H1 (cell line): ENCODE data around the gene SMIM44. TPM values are rescaled to one million over a fixed set of nuclear protein-coding genes. Genes with fewer than 3 reads are reported as not detected.

Experiments
- CTCF ChIA-PET: fragments of 300-600 bp; sonication (Branson Sonifier 250); formaldehyde crosslinking; loops from one replicate; lab custom pipeline; 2021; ENCODE audit not compliant: partially characterized antibody; lab: Charles Lee
- POLR2A ChIA-PET: fragments of 300-600 bp; sonication (Branson Sonifier 250); formaldehyde crosslinking; loops from one replicate; lab custom pipeline; 2021; ENCODE audit warnings: inconsistent platforms; ENCODE audit not compliant: partially characterized antibody; lab: Charles Lee
- DNase-seq, 2 experiments: peaks; one replicate each; pipeline versions ENCODE4 v3.0.0 to v3.0.0-alpha.2; 2010 to 2022; ENCODE audit warnings: low spot score in 2 of 2, low read depth in 1 of 2, mixed read lengths in 1 of 2
- FAIRE-seq: peaks from 2 replicates; lab custom pipeline; 2011; peaks lifted over from hg19 to GRCh38; lab: Jason Lieb, UNC
- H2AFZ ChIP-seq: 2 replicates; pipeline ENCODE4 v1.8.1; 2012; ENCODE audit warnings: low read length, inconsistent platforms
- H2AK5ac ChIP-seq: 2 replicates; pipeline ENCODE4 v1.6.1; 2013; ENCODE audit warnings: low read depth, low read length
- H2BK120ac ChIP-seq: replicated peaks from 2 replicates; pipeline ENCODE3; 2013; ENCODE audit warnings: low read depth, low read length, inconsistent platforms
- H2BK12ac ChIP-seq: 2 replicates; pipeline ENCODE4 v1.6.1; 2013; ENCODE audit warnings: low read depth, low read length
- H2BK15ac ChIP-seq: 2 replicates; pipeline ENCODE4 v1.6.1; 2013; ENCODE audit warnings: low read length
- H2BK20ac ChIP-seq: 2 replicates; pipeline ENCODE4 v1.6.1; 2013; ENCODE audit warnings: low read length
- H2BK5ac ChIP-seq: 2 replicates; pipeline ENCODE4 v1.6.1; 2013; ENCODE audit warnings: low read depth, low read length
- H3K14ac ChIP-seq: 2 replicates; pipeline ENCODE4 v1.6.1; 2013; ENCODE audit warnings: inconsistent platforms; ENCODE audit not compliant: insufficient read length
- H3K18ac ChIP-seq: 2 replicates; pipeline ENCODE4 v1.6.1; 2013; ENCODE audit warnings: low read length; ENCODE audit errors: extremely low read depth
- H3K23ac ChIP-seq: 2 replicates; pipeline ENCODE4 v1.6.1; 2013; ENCODE audit warnings: inconsistent platforms; ENCODE audit not compliant: insufficient read length
- H3K23me2 ChIP-seq: 2 replicates; pipeline ENCODE4 v1.6.1; 2013; ENCODE audit warnings: low read depth, low read length
- H3K27ac ChIP-seq: 2 replicates; pipeline ENCODE4 v1.6.1; 2011; ENCODE audit warnings: low read depth, low read length, inconsistent platforms
- H3K27me3 ChIP-seq, 4 experiments: replicated peaks in 1 of 4; 1 replicate in 1 of 4; 2 replicates in 3 of 4; pipeline versions ENCODE4 v1.6.1 to v1.8.1; 2011 to 2013; ENCODE audit warnings: low read length in 3 of 4, mild to moderate bottlenecking in 3 of 4, inconsistent platforms in 2 of 4, mixed read lengths in 2 of 4, moderate library complexity in 1 of 4; ENCODE audit not compliant: control insufficient read depth in 3 of 4, insufficient read depth in 3 of 4; ENCODE audit errors: extremely low read depth in 1 of 4
- H3K36me3 ChIP-seq, 4 experiments: 2 replicates each; pipeline versions ENCODE4 v1.6.1 to v1.8.1; 2011 to 2013; ENCODE audit warnings: mild to moderate bottlenecking in 4 of 4, low read length in 3 of 4, moderate library complexity in 2 of 4, control low read depth in 1 of 4, inconsistent platforms in 1 of 4; ENCODE audit not compliant: insufficient read depth in 4 of 4, control insufficient read depth in 2 of 4
- H3K4ac ChIP-seq: replicated peaks from 2 replicates; pipeline ENCODE3; 2013; ENCODE audit warnings: low read length, low read depth, mixed read lengths, inconsistent platforms; ENCODE audit not compliant: insufficient read length
- H3K4me1 ChIP-seq, 4 experiments: replicated peaks in 1 of 4; 1 replicate in 1 of 4; 2 replicates in 3 of 4; pipeline versions ENCODE4 v1.6.1 to v1.8.1; 2011 to 2013; ENCODE audit warnings: low read length in 3 of 4, inconsistent platforms in 2 of 4, mixed read lengths in 1 of 4; ENCODE audit not compliant: insufficient read depth in 4 of 4, control insufficient read depth in 3 of 4
- H3K4me2 ChIP-seq, 2 experiments: 2 replicates each; pipeline versions ENCODE4 v1.6.1 to v1.8.1; 2011 to 2013; ENCODE audit warnings: low read depth in 2 of 2, low read length in 2 of 2, control low read depth in 1 of 2, inconsistent platforms in 1 of 2, mild to moderate bottlenecking in 1 of 2; ENCODE audit not compliant: insufficient read depth in 1 of 2
- H3K4me3 ChIP-seq, 4 experiments: fragments of 200-600, 300-600 bp in 1 of 4; sonication (generic), shearing (Covaris generic), sonication (Bioruptor Twin) in 1 of 4; 2 replicates each; pipeline versions ENCODE4 v1.5.1 to v1.8.1; 2011 to 2016; ENCODE audit warnings: low read length in 4 of 4, low read depth in 3 of 4, control low read depth in 2 of 4, inconsistent platforms in 2 of 4, mild to moderate bottlenecking in 2 of 4, mixed read lengths in 1 of 4, moderate library complexity in 1 of 4; ENCODE audit not compliant: insufficient read depth in 2 of 4; ENCODE audit errors: extremely low read depth in 1 of 4
- H3K56ac ChIP-seq: replicated peaks from 2 replicates; pipeline ENCODE3; 2013; ENCODE audit warnings: low read depth, mild to moderate bottlenecking, mixed read lengths, low read length, inconsistent platforms; ENCODE audit not compliant: insufficient read length
- H3K79me1 ChIP-seq: 2 replicates; pipeline ENCODE4 v1.6.1; 2013; ENCODE audit warnings: low read depth, low read length, control low read depth
- H3K79me2 ChIP-seq, 2 experiments: 2 replicates each; pipeline versions ENCODE4 v1.6.1 to v1.8.1; 2012 to 2013; ENCODE audit warnings: low read length in 2 of 2, mild to moderate bottlenecking in 2 of 2, inconsistent platforms in 1 of 2; ENCODE audit not compliant: insufficient read depth in 2 of 2, control insufficient read depth in 1 of 2
- H3K9ac ChIP-seq, 4 experiments: replicated peaks in 1 of 4; 1 replicate in 1 of 4; 2 replicates in 3 of 4; pipeline versions ENCODE4 v1.6.1 to v1.8.1; 2011 to 2013; ENCODE audit warnings: low read depth in 3 of 4, low read length in 3 of 4, control low read depth in 2 of 4, mild to moderate bottlenecking in 2 of 4, moderate library complexity in 2 of 4, inconsistent platforms in 1 of 4; ENCODE audit errors: extremely low read depth in 1 of 4
- H3K9me3 ChIP-seq, 2 experiments: 2 replicates each; pipeline versions ENCODE4 v1.6.1 to v1.8.1; 2012 to 2013; ENCODE audit warnings: mild to moderate bottlenecking in 2 of 2, moderate library complexity in 2 of 2, control low read depth in 1 of 2, inconsistent platforms in 1 of 2, low read depth in 1 of 2, low read length in 1 of 2, mixed read lengths in 1 of 2; ENCODE audit not compliant: insufficient read depth in 2 of 2
- H4K20me1 ChIP-seq, 2 experiments: replicated peaks in 1 of 2; 2 replicates each; pipeline versions ENCODE3 to v1.8.1; 2011 to 2013; ENCODE audit warnings: inconsistent platforms in 2 of 2, low read length in 2 of 2, mild to moderate bottlenecking in 1 of 2; ENCODE audit not compliant: insufficient read depth in 2 of 2, control insufficient read depth in 1 of 2
- H4K5ac ChIP-seq: 2 replicates; pipeline ENCODE4 v1.6.1; 2013; ENCODE audit warnings: low read length, low read depth, mixed read lengths, inconsistent platforms; ENCODE audit not compliant: insufficient read length
- H4K8ac ChIP-seq: 2 replicates; pipeline ENCODE4 v1.8.0; 2013; ENCODE audit warnings: mild to moderate bottlenecking, moderate library complexity, low read length, inconsistent platforms; ENCODE audit not compliant: insufficient read depth; ENCODE audit errors: extremely low read depth
- H4K91ac ChIP-seq: replicated peaks from 2 replicates; pipeline ENCODE3; 2013; ENCODE audit warnings: low read length, mixed read lengths, inconsistent platforms; ENCODE audit not compliant: insufficient read length
- ASH2L ChIP-seq: fragments of 200-600, 300-600 bp; sonication (generic); IDR thresholded peaks from one replicate; pipeline ENCODE4 v1.7.1; 2017; ENCODE audit warnings: low read length
- BCL11A ChIP-seq, 2 experiments: IDR thresholded peaks; one replicate each; pipeline ENCODE4 v1.6.1; 2011; ENCODE audit warnings: low read depth in 2 of 2, low read length in 2 of 2, mild to moderate bottlenecking in 2 of 2
- CBX8 ChIP-seq: fragments of 300-800, 300-1000 bp; sonication (generic); IDR thresholded peaks from 2 replicates; pipeline ENCODE4 v1.7.1; 2016; ENCODE audit warnings: low read depth, low read length, borderline replicate concordance
- CHD2 ChIP-seq: IDR thresholded peaks from 2 replicates; pipeline ENCODE4 v1.6.1; 2012; ENCODE audit warnings: low read length, improper control_type of control experiment
- CTBP2 ChIP-seq: IDR thresholded peaks from 2 replicates; pipeline ENCODE4 v1.7.0; 2011; ENCODE audit warnings: borderline replicate concordance, mild to moderate bottlenecking, moderate library complexity, mixed read lengths, low read length; ENCODE audit not compliant: insufficient read depth, insufficient read length
- EP300 ChIP-seq, 2 experiments: IDR thresholded peaks; 1 replicate in 1 of 2; 2 replicates in 1 of 2; pipeline ENCODE4 v1.6.1; 2011 to 2012; ENCODE audit warnings: low read depth in 2 of 2, low read length in 2 of 2, mild to moderate bottlenecking in 2 of 2, borderline replicate concordance in 1 of 2, inconsistent platforms in 1 of 2, moderate library complexity in 1 of 2
- KDM4A ChIP-seq: IDR thresholded peaks from one replicate; pipeline ENCODE4 v1.7.1; 2012; ENCODE audit warnings: low read depth, mild to moderate bottlenecking, moderate library complexity, low read length, inconsistent platforms; ENCODE audit not compliant: severe bottlenecking
- RNF2 ChIP-seq: fragments of 200-900, 300-1000 bp; sonication (generic); IDR thresholded peaks from 2 replicates; pipeline ENCODE4 v1.7.1; 2016; ENCODE audit warnings: borderline replicate concordance, low read depth, mild to moderate bottlenecking, antibody characterized with exemption, low read length; ENCODE audit not compliant: poor library complexity, severe bottlenecking; ENCODE audit errors: missing control alignments
- SAP30 ChIP-seq: fragments of 300-600 bp; sonication (generic); IDR thresholded peaks from 2 replicates; pipeline ENCODE4 v1.7.1; 2012; ENCODE audit warnings: low read length, moderate library complexity, mild to moderate bottlenecking, inconsistent platforms; ENCODE audit not compliant: insufficient read depth, insufficient replicate concordance
- SIRT6 ChIP-seq: IDR thresholded peaks from one replicate; pipeline ENCODE4 v1.7.1; 2012; ENCODE audit warnings: low read length, inconsistent platforms
- WGBS, 2 experiments: shearing (Covaris generic) in 1 of 2; methylation state at CpG; one replicate each; pipeline versions ENCODE4 v1.1.6 to v1.1.7; 2013 to 2015; ENCODE audit warnings: low lambda C conversion rate in 2 of 2, mixed read lengths in 2 of 2, inconsistent platforms in 1 of 2, low coverage in 1 of 2, missing lambda C conversion rate in 1 of 2; ENCODE audit not compliant: insufficient replicate concordance in 2 of 2, insufficient coverage in 1 of 2, insufficient read length in 1 of 2; ENCODE audit errors: extremely low coverage in 1 of 2, missing lambda C conversion rate in 1 of 2; 5-methylcytosine and 5-hydroxymethylcytosine counted together
- polyA plus RNA-seq, 7 experiments: library from polyadenylated mRNA; depleted of rRNA in 3 of 7; stranded (reverse) in 5 of 7; unstranded in 2 of 7; fragments of >200 nt in 5 of 7; fragments of 200-250 nt in 2 of 7; gene quantifications; 1 replicate in 5 of 7; 2 replicates in 1 of 7; 4 replicates in 1 of 7; pipeline versions ENCODE4 v1.2.1 to v1.2.3, GENCODE V29; 2011 to 2013; ENCODE audit warnings: missing spikeins in 2 of 7, mixed read lengths in 2 of 7
- total RNA-seq: library from RNA; stranded (reverse); fragmentation: NEBNext Ultra II Directional; extraction: Animal tissue kit (Norgen Biotek cat#: 25700); gene quantifications from 2 replicates; pipeline ENCODE4 v1.2.1, GENCODE V29; 2021

Gene SMIM44
- total and polyA plus RNA-seq, 2 of the 8 experiments (the other 6 are each of a cell fraction or from before 2014, with no cell fraction given): not detected

GRCh38 chr19:3500429-3501101 is 17.3 kb upstream of the SMIM44 start, which contains the start of gene DOHH:
DOHH (minus strand) TSS chr19:3500674; CDS start chr19:3496814, 3,860 bp downstream.
- Histone ChIP-seq H3K4me2 (peak within 1 kb of the TSS; percentile 89 to 94), H3K23me2 (peaks cover 8% of the 10 kb centered on the region), H2BK20ac (peak within 1 kb of the TSS; percentile 99; the same call in 1 of the 2 replicates), H3K56ac (peak within 1 kb of the TSS; percentile 97), H2BK5ac (peak within 1 kb of the TSS; percentile 100), H4K20me1 (peaks cover 1 to 8% of the 10 kb centered on the region in 2 experiments), H2AK5ac (peak within 1 kb of the TSS; percentile 11), H3K27me3 (no peaks in the 10 kb centered on the region), H4K5ac (peak within 1 kb of the TSS; percentile 92), H3K79me2 (peaks cover 0 to 30% of the 10 kb centered on the region in 2 experiments; a peak in 2 of 4 replicates), H3K4ac (peak within 1 kb of the TSS; percentile 91), H3K9me3 (no peaks in the 10 kb centered on the region), H3K23ac (no peak within 1 kb of the TSS), H3K4me3 (peak within 1 kb of the TSS; percentile 77 to 98 (median 92)), H3K14ac (no peak within 1 kb of the TSS), H3K79me1 (peaks cover 6% of the 10 kb centered on the region), H2BK120ac (peak within 1 kb of the TSS; percentile 96), H2BK12ac (peak within 1 kb of the TSS; percentile 100), H3K9ac (peak within 1 kb of the TSS; percentile 88 to 100 (median 99)), H3K4me1 (no peaks in the 10 kb centered on the region; a peak in 3 of 7 replicates), H4K91ac (peak within 1 kb of the TSS; percentile 100), H2BK15ac (peak within 1 kb of the TSS; percentile 100; the same call in 1 of the 2 replicates), H2AFZ (peak within 1 kb of the TSS; percentile 99), H3K36me3 (peaks cover 2 to 12% (median 4%) of the 10 kb centered on the region in 4 experiments; a peak in 4 of 8 replicates), H3K18ac (peak within 1 kb of the TSS; percentile 100), H3K27ac (peak within 1 kb of the TSS; percentile 100), H4K8ac (peak within 1 kb of the TSS; percentile 99; the same call in 1 of the 2 replicates)
- POLR2A ChIA-PET: interaction anchor here (0.7 to 6.1 kb wide), 10 partner anchors 12 to 127 kb away, joined by 3 to 58 read pairs (median 4); partner anchors contain the start of genes SMIM24 and SMIM44
- FAIRE-seq (peak; percentile 97), DNase-seq (peak; percentile 91 to 96)
- 2% methylated on average over 52 of the region's 52 CpGs; no CpG with 5 or more reads in 1 of the 2 experiments for WGBS, 2 experiments
- CTCF ChIA-PET: interaction anchor here (0.6 to 2.2 kb wide), 5 partner anchors 15 to 1489 kb away, joined by 3 to 8 read pairs (median 4); no protein-coding TSS in a partner anchor
- TF ChIP-seq CHD2 (peak; percentile 32; the same call in 1 of the 2 replicates), BCL11A (IDR thresholded peaks at IDR 0.05; ENCODE audit: low read depth in 2 of 2, low read length in 2 of 2) (no peak), KDM4A (peak; percentile 87), RNF2 (no peak), CBX8 (no peak), SAP30 (no peak), ASH2L (peak; percentile 89), EP300 (IDR thresholded peaks at IDR 0.05; ENCODE audit: borderline replicate concordance in 1 of 2, low read depth in 2 of 2, low read length in 2 of 2) (peak in 1 of 2 experiments; percentile 99; a peak in 2 of 3 replicates), CTBP2 (no peak), SIRT6 (no peak)
